Stimulated activated CD4-positive, alpha-beta T cell treated with anti-CD3 and anti-CD28 coated beads, Interleukin-2, amount 100 ng/mL, for 24 hours (primary cell): ENCODE results near the gene SERPINB10.
A peak's percentile ranks its signal among the peaks of the same experiment; 100 is the strongest.
"Not testable (repeated sequence)": the region's sequence is repeated elsewhere in the genome, so short reads cannot be mapped to it uniquely, and the experiment has no call there.

Experiments
- DNase-seq, 2 donors: peaks; one replicate each; pipeline ENCODE4 v3.0.0-alpha.2; 2020

The SERPINB10 gene

DNA sequence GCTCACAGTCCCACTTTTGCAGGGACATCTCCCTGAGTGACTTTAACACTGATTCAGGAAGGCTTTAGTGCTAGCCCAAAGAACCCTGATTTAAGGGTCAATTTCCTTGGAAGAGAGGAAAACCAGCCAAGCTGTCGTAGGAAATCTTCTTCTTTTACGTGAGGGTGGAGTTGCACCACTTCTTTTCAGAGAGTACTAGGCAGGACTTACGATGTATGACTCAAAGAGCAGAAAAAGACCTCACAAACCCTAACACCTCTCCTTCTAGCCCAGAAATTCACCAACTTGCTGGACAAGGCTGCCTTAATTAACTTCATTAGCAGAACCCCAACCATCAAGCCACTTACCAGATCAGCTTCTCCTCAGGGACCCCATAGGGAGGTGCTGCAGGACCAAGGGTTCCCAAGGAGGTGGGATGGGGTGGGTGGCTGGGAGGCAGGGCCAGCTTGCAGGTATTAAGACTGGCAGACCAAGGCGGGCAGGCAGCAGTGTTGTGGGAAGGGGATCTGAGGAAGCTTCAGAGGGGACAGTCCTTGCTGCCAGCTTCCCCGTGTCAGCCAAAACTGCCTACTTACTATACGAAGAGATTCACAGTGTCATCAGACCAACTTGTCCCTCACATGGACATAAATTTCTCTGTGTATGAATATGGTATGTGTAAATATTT, 13.5 kb upstream of the SERPINB10 start:
- no peak for DNase-seq

DNA sequence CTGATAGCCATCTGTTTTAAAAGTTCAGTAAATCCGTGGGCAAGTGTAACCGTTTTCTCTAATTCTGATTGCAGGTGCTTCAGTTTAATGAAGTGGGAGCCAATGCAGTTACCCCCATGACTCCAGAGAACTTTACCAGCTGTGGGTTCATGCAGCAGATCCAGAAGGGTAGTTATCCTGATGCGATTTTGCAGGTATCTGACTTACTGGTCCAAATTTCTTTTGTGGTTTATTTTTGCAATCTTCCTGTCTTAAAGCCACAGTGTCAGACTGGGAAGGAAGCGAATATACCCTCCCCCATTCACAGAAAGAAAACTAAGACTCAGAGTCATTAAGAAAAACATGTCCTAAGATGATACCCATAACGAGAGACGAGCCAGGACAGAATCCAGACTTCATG, 12.6 kb upstream of the SERPINB10 start:
- DNase-seq: no peak

DNA sequence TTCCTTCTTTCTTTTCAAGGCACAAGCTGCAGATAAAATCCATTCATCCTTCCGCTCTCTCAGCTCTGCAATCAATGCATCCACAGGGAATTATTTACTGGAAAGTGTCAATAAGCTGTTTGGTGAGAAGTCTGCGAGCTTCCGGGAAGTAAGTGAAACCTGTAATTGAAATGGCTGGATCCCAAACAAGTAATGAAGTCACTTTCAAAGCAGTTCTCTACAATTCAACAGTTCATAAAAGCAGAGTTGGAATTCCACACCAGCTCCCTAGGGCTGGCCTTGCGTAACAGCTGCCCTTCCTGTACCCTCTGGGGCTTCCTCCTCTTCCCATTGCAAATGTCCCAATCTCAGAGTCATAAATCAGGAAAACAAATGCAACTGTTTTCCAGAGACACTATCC, 10.7 kb upstream of the SERPINB10 start:
- DNase-seq: no peak

DNA sequence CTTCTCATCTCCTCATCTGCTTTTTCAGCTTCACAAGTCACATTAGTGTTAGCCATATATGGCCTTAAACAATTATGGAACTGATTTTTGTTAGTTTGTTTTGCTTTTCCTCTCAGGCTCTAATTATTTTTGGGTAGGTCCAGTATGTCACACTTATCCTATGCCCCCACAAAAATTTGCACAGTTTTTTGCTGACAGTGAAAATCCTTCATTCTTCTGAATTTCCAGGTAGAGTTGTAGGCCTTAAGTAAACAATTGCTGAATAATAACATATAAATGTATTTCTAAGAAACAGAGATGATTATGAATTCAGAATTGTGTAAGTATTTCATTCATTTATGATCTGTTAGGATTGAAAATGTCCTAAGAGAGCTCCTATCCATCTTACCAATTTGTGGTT, 8.6 kb upstream of the SERPINB10 start:
- DNase-seq: no peak

DNA sequence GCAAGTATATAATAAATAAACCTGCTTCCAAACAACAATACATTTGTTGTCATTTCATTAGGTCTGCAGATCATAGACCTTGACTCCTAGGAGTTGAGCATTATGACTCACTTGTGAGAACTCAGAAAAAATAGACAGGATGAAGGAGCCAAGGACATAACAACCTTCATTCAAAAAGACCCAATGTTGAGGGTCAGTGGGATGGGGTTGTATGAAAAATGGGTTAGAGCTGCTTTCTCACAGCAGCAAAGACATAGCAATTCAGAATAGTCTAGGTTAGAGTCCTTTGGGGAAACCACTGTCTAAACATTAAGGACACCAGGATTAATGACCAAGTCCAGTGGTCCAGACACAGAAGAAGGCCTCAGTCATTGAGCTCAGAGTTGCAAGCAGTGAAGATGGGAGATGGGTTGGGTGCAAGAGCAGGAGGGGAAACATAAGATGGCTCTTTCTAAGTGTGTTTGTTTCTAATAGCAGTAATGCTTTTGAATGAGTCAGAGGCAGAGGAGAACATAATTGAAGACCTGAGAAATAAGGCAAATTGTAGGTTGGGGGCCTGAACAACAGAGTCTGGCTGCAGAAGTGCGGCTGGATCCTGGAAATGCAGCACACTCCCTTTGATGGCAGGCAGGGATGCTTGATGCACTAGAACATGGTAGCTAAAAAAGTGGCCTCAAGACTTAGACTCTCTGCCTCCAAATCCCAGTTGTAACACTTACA, 3.7 kb upstream of the SERPINB10 start:
- no peak for DNase-seq

DNA sequence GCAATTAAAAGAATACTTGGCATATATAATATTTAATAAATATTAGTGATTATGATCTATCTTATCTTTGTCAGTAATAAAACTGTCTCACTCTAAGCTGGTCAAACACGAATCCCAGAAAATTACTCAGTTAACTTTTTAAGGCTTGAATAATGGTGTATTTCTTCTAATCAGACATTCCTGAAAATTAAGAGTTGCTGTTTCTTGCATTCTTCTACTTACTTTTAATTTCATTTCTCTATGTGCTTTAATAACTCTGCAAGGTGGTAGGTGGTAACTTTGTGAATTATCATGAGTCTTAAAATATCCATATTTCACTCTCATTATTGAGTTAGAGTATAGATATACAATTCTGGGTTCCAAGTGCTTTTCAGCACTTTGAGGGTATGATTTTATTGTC, 3.1 kb upstream of the SERPINB10 start:
- no peak for DNase-seq

DNA sequence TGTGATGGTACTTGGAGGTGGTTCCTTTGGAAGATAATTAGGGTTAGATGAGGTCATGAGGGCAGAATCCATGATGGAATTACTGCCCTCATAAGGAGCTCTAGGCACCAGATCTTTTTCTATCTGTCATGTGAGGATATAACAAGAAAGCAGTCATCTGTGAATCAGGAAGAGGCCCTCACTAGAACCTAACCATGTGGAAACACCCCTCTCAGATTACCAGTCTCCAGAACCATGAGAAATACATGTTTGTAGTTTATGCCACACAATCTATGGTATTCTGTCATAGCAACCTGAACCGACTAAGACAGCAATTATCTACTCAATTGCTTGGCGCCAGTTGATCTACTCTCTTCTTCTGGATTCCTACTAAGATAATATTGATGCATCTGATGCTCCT, 2.4 kb upstream of the SERPINB10 start:
- DNase-seq: no peak

DNA sequence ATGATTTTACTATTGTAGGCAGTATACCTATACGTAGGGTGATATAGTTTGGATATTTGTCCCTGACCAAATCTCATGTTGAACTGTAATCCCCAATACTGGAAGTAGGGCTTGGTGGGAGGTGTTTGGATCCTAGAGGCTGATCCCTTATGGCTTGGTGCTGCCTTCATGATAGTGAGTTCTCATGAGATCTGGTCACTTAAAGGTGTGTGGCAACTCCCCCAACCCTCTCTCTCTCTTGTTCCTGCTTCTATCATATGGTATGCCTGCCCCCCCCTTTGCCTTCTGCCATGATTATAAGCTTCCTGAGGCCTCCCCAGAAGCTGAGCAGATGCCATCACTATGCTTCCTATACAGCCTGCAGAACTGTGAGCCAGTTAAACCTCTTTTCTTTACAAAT, 1.7 kb upstream of the SERPINB10 start:
- DNase-seq: no peak

DNA sequence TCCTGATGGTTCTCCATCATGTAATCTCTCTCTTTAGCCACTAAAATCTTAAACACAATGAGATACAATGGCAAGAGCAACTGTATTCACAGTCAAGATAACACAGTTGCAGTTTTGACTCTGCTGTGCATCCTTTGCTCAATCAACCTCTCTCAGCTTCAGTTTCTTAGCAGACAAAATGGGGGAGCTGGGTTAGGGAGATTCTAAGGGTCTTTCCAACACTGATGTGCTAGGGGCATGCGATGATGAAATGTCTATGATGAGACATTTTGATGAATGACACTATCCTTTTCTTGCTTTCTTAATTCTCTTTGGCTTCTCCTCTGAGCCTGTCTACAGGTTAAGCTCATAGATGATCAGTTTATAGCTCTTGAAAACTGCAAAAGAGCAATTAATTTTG, 1.1 kb downstream of the SERPINB10 start:
- no peak for DNase-seq

DNA sequence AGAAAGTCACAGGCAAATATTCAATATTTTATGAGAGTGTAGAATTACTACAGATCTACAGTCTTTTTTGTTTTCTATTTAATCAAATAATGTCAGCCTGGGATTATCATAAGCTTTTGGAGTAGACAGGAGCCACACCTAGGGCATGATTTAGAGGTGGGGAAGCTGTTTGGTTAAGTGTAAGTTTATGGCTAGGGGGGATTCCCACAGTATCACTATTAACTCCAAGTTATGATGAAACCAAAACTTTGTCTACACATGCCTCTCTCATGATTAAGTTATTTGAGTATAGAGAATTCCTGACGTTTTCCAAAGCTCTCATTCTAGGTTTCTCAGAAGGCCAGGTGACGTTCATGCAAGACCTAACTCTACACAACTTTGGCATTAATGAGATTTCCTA, 2.1 kb downstream of the SERPINB10 start:
- DNase-seq: no peak

DNA sequence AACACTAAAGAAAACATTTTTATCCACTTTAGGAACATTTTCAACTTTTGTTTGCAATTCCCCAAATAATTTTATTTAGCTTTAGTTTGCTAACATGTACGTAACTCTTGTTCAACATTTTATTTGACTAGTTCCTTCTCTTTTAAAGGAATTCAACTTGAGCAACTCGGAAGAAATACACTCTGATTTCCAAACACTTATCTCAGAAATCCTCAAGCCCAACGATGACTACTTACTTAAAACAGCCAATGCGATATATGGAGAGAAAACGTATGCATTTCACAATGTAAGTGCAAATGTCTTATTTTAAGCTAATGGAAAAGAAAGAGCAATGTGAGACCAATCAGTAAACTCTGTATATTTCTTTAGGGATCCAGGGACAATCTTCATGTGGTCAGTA, 10.1 kb downstream of the SERPINB10 start:
- no peak for DNase-seq

DNA sequence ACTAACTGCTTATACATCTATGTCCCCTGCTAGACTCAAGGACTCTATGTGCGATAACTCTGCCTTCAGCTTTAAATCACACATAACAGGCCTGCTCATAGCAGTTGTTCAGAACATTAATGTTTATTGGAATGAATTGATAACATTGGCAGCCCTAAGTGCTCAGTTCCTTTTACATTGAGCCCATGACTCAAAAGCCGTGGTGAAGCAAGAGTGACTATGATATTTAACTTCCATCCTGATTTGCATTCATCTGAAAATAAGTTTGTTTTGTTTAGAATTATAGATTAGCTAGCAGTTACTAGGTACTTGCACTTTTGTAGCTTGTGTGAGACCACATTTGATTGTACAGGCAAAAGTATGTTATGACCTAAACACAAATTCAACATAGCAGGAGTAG, 14.3 kb downstream of the SERPINB10 start:
- no peak for DNase-seq

DNA sequence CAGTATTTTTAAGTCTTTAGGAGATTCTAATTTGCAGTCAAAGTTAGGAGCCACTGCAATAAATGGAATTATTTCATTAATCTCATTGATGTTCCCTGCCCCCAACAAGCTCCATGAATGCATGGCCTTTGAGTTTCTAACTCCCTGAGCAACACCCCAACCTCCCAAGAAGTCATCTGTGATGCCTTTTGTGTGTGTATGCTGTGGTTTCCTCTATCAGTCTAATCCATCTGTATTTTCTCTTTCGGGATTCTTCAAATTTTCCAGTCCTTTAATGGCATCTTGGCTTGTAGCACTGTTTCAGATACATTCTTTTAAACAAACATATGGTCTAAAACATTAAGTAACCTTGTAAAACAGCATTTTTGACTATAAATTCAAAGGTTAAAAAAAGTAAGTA, 16.8 kb downstream of the SERPINB10 start:
- no peak for DNase-seq

DNA sequence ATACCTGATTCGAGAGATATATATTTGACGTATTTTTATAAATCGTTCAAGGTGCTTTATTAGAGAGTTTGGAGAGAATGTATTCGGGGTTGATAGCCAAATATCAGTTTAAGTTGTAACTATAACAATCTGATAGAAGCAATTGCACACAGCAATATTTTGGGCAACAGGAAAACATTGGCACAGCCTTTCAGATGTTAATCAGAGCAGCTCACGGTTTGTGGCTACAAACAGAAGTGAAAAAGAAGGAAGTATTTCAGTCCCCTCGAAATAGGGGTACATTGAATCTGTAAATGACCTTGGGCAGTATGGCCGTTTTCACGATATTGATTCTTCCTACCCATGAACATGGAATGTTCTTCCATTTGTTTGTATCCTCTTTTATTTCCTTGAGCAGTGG, 20.6 kb downstream of the SERPINB10 start:
- DNase-seq: no peak

DNA sequence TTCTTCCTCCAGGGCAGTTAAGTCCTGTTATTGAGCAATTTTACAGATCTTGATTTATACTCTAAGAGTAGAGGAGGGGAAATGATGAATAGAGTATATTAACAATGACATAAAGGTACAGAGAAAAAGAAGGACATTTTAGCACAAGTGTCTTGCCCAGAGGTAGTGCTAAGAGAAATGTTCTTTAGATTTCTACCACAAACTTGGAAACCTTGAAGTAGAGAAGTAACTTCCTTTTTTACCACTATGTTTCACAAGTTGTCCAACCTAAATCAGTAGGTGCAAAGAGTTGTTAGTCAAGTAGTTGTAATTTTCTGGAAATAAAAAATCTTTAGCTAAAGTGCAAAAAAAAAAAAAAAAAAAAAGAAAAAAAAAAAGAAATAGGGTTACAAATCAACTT, 21.6 kb downstream of the SERPINB10 start:
- DNase-seq: not testable (repeated sequence)

DNA sequence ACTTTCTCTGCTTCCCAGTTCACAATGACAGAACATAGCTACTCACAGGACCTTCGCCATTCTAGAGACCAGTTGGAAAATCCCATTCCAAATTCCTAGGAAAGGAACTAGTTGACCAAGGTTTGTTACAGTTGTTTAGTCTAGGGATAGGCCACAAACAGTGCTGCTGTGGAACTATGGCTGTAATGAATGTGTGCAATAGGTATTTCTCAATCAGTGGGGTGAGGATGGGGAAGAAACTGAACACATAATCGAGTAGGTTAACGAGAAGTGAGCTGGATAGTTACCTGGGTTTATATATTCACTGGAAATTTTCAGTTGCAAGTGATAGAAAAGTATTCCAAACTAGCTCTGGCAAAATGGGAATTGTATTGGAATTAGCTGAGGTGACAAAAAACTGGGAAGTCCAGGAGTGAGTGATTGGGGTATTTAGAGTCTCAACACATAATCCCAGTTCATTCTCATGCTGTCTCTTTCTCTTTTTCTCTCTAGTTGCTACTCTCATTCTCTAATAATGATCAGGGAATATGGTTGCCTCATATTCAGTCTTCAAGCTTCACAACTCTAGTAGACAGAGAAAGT, 23.1 kb downstream of the SERPINB10 start:
- DNase-seq: no peak

DNA sequence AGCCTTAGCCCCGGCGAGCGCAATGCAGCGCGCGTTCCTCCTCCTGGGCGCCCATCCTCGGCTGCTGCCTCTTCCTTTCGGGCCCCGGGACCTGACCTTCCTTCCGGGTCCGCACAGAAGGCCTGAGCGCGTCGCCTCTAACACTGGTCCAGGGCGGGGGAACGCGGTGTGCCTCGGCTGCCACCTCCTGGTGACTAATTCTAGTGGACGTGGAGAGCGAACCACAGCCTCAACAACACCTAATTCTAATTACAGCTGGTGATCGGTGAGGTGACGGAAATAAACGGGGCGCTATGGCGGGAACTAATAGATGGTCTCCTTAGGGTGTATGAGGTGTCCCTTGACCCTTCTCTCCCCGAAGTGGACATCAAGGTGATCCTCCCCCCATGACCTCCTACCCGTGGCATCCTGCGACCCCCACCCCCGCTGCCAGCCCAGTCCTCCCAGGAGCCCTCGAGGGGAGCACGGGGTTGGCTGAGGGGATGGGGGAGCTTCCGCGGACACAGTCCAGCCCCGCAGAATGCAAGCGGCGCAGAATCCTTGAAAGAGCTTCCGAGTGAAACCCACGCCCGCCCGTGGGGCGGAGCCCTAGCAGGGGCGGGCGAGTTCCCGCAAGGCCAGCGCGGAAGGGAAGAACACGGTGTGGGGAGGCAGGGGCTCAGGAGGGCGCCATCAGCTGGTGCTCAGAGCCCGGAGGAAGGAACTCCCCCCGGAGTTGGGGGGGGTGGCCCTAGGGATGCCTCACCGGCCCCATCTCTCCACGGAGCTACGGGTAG, 28.6 kb downstream of the SERPINB10 start:
- peak; percentile 65 to 71 for DNase-seq

DNA sequence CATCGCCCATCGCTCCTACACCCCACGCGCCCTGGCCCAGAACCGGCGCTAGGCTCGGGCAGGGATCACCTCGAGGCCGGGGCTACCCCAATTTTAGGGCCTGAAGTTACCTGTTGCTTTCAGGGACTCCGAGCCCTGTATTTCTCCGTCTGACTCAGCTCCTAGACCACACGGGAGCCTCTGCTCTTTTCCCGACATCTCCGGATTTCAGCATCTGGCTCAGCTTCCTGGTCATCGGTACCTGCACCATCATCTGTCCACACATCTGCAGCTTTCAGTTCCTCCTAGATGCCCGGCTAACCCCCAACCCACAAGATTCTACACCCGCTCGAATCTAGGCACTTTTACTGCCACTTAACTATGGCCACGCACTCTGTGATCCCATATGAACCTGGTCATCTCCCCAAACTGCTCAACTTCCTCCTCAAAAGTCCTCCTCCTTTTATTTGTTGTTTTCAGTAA, 29.2 kb downstream of the SERPINB10 start:
- no peak for DNase-seq

DNA sequence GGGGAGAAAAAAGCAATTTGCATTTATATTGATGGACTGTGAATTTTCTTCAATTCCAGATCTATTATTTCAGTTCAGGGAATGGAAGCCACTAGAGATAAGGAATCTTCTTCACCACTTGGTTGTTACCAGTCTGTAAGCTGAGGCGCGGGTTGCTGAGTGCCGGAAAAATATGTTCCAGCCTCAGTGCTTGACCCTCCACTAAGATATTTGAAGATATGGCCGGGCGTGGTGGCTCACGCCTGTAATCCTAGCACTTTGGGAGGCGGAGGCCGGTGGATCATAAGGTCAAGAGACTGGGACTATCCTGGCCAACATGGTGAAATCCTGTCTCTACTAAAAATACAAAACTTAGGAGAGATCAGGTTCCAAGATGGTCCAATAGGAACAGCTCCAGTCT, 32.2 kb downstream of the SERPINB10 start:
- DNase-seq: no peak

DNA sequence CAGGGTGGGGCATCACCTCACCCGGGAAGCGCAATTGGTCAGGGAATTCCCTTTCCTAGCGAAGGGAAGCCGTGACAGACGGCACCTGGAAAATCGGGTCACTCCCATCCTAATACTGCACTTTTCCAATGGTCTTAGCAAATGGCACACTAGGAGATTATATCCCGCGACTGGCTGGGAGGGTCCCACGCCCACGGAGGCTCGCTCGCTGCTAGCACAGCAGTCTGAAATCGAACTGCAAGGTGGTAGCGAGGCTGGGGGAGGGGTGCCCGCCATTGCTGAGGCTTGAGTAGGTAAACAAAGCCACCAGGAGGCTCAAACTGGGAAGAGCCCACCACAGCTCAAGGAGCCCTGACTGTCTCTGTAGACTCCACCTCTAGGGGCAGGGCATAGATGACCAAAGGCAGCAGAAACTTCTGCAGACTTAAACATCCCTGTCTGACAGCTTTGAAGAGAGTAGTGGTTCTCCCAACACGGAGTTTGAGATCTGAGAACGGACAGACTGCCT, 32.8 kb downstream of the SERPINB10 start:
- not testable (repeated sequence) for DNase-seq

DNA sequence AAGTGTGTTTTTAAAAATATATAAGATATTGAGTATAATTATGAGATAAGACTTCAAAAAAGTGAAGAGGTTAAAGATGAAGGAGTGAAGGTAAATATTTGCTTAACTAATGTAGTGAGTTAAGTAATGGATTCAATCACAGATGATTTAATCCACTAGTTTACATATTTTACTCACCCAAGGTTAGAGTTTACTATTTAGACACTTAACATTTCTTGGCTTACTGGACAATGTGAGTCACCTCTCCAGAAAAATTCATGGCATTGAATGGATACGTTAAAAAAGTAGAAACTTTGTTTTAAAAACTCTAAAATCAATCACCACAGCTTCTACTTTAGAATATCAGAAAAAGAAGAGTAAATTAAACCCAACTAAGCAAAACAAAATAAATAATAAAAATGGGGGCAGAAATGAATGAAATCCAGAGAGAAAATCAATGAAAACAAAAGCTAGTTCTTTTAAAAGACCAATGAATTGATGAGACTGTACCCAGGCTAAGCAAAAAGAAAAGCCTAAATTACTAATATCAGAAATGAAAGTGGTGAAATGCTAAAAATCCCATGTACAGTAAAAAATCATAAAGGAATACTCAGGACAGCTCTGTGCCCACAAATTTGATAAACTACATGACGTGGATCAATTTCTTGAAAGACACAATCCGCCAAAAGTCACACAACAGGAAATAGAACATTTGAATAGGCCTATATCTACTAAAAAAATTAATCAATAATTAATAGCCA, 39.5 kb downstream of the SERPINB10 start:
- no peak for DNase-seq

DNA sequence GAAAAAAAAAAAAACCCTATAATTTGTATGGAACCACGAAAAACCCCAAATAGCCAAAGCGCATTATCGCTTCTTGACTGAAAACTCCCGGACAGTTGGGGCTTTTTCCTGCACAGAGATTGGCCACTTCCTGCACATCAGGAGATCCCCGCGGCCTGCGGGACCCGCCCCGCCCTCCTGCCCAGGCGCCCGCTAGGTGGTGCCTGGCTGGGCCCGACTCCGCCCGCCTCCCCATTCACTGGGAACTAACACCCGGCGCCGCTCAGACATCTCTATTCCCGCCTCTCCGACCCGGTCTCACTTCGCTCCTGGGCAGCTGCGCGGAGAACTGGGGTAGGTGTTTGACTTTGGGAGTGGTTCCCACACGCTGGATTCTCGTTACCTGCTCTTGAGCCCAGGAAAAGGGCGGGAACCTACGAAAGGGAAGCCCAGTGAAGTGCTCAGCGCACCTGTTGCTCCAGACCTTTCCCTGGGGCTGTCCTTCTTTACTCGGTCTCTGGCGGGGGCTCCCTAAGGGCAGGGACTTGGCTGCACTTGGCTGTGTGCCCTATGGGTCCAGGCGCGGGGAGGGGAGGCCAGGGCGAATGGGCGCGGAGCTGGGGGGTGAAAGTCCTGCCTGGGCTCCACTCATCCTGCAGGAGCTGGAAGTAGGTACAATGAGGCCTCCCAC, 41.4 kb downstream of the SERPINB10 start, which contains the start of gene HMSD:
TSS of gene HMSD (plus strand) at position 234 of the 670 bp plus-strand sequence. CDS start 4,155 bp downstream, outside the sequence.
- DNase-seq: peak; percentile 67 to 76
